HG03175 (cell line): ENCODE measurements around the gene PSMG4.
"Not testable (repeated sequence)": the region's sequence is repeated elsewhere in the genome, so short reads cannot be mapped to it uniquely, and the experiment has no call there.

Source experiments
- ATAC-seq: cut with Tn5 transposase; IDR thresholded peaks from one replicate; pipeline ENCODE4 v1.9.1; 2021; ENCODE audit warnings: mild to moderate bottlenecking, moderate library complexity; ENCODE audit not compliant: unreplicated experiment

The PSMG4 gene

DNA sequence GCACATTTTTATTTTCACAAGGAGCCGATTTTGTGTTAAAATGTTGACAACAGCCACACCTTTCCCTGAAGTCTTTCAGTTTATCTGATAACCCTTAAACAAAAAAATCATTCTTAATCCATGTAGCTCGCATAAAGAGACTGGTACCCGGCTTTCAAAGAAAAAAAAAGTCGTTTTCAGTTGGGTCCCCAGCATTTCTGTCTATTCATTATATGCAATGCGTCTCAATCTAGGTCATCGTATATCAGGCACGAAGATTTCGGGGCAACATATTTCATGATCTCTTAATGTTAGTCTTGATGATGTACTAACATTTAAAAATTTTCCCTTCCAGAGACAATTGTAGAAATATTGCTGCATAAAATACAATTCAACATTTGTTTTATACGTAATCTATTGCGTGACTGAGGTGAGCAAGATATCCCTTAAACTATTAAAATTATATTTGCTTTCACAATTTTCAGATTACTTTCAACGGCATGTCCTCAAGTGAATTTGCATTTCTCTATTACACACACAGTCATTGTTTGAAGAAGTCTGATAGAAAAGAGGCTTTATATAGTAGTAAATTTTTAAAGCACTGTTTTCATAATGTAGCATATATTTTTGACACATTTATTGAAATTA, 28.4 kb upstream of the PSMG4 start:
- ATAC-seq, result no peak

DNA sequence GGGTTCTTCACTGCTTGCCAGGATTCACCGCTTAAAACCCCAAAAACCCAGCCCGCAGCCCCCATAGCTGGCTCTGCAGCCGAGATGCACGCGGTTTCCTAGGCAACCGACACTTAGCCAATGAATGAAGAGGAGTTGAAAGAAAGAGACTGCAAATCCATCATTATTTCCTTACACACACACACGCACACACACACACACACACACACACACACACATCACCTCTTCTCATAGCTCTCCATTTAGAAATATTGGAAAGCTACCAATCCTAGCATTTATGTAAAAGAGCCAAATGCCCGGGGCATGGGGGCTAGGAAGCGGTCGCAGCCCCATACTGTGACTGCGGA, 27.9 kb upstream of the PSMG4 start:
- ATAC-seq, result no peak

DNA sequence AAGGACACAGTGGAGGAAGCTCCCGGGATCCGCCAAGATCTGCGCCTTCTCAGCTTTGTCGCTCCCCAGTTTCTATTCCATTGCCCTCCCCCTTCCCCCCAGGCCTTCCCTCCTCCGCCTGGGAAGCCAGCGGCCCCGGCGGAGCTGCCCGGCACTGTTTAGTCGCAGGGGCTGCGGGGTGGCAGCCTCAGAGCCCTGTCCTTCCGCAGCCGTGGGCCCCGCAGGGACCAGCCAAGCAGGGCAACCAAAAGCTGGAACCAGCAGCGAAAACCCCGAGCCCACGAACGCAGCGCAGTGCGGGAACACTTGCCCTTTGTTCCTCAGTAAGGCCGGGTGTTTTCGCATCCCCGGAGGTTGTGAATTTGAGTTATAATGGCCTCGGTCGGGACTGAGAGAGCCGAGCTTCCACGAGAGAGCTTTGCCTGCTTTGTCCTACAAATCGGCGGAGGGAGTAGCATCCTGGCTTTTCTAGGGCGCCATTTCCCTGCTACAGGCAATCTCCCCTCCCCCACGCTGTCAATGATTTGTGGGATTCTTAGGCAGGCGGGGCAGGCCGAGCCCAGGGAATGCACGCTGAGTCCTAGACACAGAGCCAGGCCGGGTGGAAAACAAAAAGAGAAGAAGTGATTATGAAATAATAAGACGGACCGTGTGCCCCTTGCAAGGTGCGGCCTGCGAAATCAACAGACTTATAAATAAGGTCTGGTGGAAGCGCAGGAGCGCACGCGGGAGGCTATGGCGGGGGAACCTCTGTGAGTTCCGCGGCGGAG, 27.3 kb upstream of the PSMG4 start:
- no peak for ATAC-seq

DNA sequence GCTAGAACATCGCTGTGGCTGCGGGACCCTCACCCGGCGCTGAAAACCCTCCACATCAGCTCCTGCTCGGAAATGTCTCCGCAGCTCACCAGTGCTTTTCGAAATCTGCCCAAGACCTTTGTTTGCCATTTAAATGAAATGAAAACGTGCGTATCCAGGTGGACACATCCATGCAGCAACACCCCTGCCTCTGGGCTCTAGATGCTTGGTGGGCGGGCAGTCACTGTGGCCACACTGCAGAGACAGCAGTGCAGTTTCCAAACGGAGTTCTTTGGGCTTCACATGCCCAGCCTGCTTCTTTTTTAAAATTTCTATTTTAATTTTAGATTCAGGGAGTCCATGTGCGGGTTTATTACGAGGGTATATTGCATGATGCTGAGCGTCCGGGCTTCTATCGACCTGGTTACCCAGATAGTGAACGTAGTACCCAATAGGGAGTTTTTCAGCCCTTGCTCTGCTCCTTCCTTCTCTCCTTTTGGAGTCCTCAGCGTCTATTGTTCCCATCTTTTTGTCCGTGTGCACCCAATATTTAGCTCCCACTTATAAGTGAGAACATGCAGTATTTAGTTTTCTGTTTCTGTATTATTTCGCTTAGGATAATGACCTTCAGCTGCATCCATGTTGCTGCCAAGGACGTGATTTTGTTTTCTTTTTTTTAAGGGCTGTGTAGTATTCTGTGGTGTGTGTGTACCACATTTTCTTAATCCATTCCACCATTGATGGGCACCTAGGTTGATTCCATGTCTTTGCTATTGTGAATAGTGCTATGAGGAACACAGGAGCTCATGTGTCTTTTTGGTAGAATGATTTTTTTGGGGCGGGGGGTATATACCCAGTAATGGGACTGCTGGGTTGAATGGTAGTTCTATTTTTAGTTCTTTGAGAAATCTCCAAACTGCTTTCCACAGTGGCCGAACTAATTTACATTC, 26.5 kb upstream of the PSMG4 start:
- ATAC-seq, result no peak

DNA sequence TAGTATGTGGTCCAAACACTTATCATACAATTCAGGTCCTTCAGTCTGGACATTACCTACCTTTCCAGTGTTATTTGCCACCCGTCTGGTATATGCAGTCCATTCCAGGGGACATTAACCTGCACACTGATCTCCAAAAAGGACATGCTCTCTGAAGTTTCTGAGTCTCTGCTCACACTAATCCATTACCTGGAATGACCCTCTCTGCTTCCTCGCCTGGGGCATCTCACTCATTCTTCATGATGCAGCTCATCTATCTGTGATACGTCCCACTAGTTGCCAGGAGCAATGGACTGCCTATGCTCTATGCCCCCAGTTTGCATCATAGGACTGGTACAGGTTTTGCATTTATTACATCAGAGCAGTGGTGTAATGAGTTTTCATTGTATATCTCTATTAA, 25.4 kb upstream of the PSMG4 start:
- ATAC-seq, result no peak

DNA sequence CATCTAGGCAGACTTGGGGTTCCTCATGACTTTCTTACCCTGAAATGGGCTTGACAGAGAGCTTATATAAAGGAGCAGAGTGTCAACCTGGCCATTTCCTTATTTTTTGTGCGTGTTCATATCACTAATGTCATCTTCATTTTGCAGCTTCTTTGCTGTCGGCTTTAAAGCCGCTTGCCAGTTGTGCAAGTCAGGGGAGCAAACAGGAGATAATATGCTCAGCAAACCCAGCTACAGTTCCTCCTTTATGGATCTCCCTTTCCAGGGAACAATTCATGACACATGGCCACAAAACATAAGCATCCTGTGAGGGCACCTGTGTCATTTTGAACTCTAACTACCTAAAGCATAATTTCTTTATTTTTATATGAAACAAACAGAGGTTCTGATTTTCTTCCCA, 24.8 kb upstream of the PSMG4 start:
- ATAC-seq, result no peak

DNA sequence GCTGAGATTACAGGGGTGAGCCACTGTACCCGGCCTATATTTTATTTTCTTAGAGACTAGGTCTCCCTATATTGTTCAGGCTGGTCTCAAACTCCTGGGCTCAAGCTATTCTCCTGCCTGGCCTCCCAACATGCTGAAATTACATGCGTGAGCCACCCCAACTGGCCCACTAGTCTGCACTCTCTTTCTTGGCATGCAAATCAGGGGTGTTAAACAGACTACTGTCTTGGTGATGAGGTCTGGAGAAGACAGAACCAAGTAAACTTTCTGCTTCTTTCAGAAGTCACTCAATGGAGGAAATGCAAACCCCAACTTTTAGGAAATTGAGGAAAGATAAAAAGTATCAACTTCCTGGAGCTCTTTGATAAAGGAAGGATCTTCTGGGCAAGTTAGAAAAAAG, 23.3 kb upstream of the PSMG4 start:
- ATAC-seq, result no peak

DNA sequence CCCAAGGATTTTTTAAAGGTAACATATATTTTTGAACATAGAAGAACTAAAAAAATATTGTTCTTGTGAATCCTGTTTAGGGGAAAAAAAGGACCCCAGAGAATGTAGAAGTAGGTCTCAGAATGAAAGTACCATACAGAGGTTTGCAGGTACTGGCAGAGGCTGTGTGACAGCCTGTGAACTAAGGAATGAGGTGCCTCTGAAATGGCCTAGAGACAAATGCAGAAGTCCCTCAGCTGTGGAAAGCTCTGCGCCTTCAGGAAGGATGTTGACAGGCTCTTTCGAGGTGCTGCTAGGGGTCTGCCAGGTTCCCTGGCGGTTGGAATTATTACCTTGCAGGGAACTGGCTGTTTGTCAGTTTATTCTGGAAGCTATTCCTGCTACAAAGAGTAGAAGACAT, 22.7 kb upstream of the PSMG4 start:
- ATAC-seq, result no peak

DNA sequence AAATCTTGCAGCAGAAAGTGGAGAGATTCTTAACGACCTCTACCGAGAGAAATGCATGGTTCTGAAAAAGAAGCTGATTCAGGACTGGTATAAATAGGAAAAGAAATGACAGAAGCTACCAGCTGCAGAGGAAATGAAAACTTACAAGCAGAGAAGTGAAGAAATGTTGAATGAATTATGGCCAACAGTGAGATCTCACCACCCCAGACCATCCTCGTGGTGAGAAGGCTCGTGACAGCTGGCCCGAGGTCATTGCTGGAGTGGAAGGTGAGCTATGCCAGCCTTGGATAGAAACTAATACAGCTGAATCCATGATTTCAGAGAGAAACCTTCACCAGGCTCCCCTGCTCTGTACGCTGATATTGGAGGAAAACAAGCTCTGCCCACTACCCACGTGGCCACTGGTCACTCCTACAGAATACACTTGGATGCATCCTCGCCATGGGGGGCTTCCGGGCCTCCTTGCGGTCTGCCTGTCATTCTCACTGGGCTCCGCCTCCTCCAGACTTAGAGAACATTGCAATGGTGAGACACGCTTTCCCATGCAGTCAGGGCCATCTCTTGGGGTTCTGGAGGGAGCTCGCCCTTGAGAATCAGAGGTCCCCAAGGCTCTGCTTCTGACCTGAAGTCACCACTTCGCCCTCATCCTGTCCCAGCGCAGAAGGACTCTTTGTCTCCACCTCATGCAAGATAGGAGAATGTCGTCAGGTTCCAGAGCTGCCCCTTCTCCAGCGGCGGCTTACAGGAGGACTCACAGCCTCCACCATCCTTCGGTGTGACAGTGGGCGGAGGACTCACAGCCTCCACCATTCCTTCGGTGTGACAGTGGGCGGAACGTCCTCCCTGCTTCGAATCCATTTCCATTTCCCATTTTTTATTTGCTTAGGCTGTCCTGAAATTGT, 20.7 kb upstream of the PSMG4 start:
- ATAC-seq, result no peak

DNA sequence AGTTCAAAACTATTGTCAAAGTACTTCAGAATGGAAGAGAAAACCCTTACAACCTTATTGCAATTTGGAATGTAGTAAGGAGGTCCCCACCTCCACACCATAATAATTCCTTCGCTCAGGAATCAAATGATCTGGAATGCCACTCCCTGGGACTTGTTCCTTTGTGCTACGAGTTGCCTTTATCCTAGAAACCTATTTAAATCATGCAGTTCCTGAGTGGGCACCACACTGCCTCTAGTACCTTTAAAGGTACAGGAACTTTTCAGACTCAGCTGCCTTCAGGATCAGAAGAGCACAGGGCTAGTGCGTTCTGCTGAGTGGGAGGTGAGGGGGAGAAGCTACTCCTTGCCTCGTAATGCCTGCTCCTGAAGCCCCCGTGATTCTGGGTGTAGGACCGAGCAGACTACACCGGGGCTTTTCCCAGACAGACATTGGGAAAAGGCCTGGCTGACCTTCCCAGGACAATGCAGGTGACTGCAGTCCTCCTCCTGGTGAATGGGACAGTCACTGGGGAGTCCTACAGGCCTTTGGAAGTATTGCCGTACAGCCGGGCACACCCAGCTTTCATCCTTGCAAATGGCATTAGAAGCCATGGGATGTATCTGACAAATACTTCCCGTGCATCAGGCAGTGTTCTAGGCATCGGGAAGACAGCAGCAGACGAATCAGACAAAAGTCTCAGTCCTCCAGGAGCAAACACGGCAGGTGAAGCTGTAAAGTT, 19.5 kb upstream of the PSMG4 start:
- no peak for ATAC-seq

DNA sequence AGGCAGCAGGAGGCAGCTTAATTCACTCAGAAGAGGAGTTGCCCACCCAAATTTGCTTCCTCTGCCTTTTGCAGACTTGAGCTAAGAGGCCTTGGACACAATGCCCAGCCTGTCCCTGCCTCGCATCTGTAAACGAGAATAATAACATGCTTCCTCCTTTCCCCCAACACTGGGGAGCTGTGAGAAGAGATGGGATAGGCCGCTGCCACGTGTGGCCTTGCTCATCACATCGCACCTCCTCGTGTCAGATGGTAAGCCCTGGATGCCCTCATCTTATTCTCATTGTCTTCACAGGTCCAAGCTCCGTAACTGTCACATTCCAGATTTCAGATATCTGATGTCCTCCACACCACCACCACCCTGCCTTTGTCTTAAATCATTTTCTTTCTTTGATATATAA, 18.2 kb upstream of the PSMG4 start:
- ATAC-seq, result no peak

DNA sequence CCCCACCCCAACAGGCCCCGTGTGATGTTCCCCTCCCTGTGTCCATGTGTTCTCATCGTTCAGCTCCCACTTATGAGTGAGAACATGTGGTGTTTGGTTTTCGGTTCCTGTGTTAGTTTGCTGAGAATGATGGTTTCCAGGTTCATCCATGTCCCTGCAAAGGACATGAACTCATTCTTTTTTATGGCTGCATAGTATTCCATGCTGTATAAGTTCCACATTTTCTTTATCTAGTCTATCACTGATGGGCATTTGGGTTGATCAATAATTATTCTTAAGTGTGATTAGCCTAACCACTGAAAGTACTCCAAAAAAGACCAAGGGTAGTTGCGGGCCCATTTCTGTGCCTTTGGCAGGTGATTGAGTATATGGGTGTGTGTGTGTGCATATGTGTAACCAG, 17.0 kb upstream of the PSMG4 start:
- ATAC-seq, result not testable (repeated sequence)

DNA sequence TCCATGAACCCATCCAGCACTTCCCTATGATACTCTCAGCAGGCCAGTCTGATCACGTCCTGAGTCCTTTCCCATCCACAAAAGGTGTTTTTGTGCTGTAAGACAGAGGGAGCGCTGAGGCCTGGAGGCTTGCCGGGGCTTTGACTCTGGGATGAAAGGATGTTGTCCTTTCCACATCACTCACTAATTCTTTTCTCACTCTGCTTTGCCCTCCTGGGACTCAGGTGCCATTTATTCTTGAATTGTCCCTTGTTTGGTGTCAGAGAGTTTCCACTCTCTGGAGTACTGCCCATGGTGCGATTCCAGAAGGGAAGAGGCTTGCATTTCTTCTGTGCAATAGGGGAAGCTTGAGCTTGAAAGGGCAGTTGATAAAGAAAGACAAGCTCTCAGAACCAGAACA, 16.0 kb upstream of the PSMG4 start:
- ATAC-seq, result no peak

DNA sequence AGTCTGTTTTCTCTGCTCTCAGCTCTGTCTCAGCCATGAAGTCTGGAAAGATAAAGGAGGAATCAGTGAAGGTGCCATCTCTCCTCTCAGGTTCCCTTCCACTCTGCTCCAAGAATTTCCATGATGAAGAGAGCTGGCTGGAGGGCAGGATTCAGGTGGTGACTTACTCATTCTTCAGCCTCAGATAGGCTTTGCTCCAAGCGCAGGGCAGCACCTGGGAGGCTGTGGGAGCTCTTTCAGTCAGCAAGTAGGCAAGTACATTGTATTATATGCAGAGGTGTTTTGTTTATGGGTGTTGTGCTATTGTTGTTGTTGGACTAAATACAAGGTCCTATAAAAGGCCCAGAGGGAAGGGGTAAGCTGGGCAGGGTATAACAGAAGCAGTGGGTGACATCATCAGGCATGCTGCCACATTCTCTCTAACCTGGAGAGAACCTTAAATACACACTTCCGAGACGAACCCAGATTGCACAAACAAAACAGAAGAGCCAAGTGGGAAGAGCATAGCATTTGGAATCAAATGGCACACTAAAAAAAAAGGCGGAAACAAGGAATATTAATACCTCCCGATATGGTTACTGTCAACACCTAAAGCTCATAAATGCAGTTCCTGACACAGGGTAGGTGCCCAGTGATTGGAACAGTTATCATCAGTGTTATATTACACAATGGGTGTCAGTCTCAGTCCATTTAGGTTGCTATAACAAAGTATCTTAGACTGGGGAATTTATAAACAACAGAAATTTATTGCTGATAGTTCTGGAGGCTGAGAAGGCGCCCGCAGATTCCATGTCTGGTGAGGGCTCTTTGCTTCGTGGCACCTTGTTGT, 14.5 kb upstream of the PSMG4 start:
- no peak for ATAC-seq

DNA sequence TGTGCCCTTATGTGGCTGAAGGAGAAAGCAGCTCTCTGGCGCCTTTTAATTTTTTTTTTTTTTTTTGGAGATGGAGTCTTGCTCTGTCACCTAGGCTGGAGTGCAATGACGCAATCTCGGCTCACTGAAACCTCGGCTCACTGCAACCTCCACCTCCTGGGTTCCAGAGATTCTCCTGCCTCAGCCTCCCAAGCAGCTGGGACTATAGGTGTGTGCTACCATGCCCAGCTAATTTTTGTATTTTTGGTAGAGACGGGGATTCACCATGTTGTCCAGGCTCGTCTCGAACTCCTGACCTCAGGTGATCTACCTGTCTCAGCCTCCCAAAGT, 13.9 kb upstream of the PSMG4 start:
- ATAC-seq, result not testable (repeated sequence)

DNA sequence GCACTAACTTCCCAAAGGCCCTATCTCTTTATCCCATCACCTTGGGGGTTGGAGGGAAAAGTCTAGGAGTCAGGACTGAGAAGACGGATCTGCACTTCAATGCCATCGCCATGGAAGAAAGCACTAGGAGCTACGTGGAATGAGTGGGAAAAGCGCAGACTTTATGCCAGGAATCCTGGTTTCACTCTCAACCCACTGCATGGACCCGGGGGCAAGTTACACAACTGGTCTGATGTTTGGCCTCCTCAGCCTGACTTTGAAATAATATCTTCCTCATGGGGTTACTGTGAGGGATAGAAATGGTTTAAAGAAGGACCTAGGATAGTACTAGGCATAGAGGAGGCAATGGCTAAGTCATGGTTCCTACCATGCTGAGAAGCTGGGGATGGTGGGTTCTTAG, 13.5 kb upstream of the PSMG4 start:
- ATAC-seq, result no peak

DNA sequence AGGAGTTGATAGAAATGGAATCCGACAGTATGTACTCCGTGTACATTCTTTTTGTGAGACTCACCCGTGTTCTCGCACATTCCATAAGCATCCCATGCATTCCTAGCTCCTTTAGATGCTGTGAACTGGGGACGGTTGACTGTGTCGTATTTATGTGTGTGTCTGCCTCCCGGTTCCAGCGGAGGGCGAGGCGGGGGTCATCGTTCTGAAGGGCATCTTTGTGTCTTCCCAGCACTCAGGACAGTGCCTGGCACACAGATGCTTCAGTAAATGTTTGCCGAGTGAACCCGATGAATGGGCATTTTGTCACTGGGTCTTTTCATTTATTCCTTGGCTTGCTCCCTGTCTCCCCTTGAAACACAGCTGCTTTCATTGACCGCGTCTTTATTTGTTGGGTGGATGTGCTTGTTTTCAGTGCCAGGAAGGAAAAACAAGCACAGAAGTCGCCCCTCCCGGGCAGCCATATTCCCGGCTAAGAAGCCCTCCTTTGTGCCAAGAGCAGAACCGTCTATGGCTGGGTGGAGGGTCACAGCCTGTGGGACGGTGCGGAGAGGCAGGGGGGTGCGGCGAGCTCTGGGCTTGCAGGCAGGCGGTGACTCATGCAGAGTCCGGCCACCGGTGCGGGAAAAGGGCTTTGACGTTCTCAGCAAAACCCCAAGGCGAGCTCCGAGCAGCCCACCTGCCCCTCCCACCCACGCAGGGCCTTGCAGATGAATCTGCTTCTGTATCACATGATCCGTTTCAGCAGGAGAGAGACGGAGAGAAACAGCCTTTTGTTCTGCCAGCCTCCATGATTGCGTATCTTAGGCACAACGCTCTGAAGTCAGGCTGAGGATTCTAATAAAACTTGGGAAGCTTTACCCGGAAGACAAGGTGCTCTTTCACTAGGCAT, 11.2 kb upstream of the PSMG4 start:
- ATAC-seq, result no peak

DNA sequence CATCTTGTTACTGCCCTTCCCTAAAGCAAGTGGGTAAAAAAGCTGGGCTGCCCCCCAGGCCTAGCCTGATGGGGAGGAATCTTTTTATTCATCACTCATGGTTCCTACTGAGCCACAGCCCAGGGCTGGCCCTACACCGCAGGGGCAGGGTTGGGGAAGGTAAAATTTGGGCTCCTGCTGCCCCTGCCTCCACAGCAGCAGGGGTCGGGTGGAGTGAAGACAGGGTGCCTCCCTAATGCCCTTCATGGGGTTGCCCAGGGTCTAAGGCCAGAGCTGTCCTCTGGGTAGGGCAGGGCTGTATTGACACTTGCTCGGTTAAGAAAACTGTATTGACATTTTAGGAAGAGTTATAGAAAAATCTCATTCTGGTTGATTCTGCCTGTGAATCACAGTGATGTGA, 8.9 kb upstream of the PSMG4 start:
- ATAC-seq, result no peak
